HG03354 (cell line): ENCODE measurements around the gene ARID5A.

Source experiments
- ATAC-seq: cut with Tn5 transposase; IDR thresholded peaks from one replicate; pipeline ENCODE4 v1.9.1; 2021; ENCODE audit warnings: mild to moderate bottlenecking; ENCODE audit not compliant: unreplicated experiment, poor library complexity, severe bottlenecking

The ARID5A gene

DNA sequence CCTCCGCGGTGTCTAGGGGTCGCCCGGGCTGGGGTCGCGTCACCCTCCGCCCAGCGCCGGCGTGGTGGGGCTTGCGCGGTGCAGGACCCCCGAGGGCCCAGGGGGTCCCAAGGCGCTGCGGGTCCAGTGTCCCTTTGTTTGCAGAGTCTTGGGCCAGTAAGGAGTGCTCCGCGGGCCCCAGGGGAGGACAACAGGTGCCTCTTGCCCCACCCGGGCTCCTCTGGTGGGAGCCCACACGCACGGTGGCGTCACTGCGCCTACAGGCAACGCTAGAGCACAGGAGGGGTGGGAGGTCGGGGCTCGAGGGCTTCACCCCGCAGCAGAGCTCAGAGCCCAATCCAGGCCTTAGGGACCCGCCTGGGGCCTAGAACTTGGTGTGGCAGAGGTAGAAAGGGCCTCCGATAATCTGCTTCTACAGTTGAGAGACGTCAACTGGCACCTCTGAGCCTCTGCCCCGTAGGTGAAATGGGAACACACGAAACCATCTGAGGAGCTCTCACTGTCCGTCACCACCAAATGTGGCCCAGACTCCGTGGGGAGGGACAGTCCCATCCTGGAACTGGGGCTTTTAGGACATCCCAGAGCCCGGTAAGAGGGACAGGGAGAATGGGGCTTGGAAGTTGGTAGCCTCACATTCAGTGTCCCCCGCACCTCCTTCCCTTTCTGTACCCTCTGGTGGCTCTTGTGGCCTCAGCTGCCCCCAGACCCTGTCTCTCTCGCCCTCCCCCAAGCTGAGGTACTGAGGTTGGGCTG, 1.4 kb downstream of the ARID5A start:
- ATAC-seq: peak; percentile 10

DNA sequence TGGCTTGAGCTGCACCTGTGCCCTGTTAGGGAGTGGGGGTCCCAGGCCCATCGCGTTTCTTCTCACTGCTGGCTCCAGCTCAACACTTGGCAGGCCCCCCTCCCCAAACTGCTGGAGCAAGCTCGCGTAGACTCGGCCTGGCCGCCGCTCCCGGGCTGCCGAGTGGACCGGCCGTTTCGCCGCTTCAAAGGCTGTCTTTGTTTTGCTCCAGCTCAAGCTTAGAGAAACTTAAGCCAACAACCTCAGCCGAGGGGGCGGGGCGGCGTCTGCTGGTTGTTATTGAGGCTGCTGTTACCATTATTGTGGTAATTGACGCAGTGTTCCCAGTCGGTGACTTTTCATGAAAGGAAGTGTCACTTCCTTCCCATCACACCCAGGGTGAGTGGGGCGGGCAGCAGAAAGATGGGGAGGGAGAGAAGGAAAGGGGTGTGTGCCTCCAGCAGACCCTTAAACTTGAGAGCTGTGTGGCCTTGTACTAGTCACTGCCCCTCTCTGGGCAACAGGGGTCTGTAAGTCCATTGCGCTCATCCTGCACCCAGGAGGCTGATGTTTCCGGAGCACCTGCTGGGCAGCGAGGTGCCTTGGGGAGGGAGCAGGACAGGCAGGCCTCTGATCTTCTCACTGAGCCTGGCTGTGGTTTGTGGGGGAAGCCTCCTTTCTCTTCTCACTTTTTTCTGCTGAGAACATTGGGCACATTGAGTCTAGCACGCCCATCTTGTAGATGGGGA, 2.1 kb downstream of the ARID5A start:
- ATAC-seq: no peak

DNA sequence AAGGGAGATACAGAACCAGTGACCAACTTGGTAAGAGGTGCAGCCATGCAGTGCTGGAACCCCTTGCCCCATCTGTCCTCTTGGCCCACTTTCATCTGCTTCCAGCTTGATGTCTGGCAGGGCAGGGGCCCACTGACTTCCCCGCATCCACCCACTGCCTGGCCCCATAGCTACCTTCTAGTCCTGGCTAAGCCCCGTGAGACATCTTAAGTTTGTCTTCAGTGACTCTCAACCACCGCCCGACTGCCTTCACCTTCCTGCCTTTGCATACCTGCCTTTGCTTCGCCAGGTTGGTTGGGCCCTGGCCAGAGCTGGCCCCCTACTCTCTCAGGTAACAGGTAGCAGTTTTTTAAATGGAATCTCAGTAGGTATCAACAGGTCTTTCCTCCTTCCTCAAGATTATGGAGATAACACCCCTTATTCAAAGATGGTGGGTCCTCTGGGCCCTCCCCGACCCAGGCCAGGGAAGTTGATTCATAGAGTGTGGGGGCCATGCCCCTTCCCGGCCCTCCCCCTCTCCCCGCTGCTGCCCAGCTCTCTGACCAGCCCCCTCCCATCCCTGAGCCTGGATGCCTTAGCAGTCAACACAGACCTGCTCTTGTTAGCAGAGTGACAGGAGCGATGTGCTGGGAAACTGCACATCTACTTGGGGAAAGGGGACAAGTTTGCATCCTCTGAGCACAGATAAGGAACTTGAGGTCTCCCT, 2.8 kb downstream of the ARID5A start:
- no peak for ATAC-seq

- no peak for ATAC-seq
These were observed 3.6 kb downstream of the ARID5A start for GRCh38 chr2:96540136-96540535.

DNA sequence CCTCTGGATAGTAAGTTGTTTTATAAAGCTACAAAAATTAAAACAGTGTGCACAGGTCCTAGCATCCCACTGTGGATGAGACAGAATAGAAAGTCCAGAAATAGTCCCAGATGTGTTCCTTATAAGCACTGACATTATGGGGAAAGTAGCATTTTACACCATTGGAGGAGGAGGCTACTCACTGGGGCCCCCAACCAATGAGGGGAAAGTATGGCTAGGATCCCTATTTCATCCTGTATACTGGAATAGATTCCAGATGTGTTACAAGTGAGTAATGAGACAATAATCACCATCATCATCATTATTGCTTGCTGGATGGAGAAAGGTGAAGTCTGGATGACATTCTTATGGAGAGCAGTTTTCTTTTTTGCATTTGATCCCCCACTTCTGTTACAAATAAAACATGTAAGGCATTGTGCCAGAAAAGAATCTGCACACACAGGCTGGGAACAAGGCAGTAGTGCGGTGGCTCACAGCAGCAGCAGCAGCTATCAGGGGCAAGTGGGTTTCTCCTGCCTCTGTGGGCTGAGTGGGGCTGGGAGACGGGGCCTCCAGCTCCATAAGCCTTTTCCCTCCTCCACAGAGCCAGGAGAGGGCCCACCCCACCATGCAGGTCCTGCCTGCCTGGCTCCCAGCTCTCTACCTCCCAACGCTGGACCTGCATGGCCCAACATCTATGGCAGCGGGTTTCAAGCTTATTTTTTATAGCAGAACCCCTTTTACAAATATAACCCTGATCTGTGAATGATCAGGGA, 5.0 kb downstream of the ARID5A start:
- no peak for ATAC-seq

DNA sequence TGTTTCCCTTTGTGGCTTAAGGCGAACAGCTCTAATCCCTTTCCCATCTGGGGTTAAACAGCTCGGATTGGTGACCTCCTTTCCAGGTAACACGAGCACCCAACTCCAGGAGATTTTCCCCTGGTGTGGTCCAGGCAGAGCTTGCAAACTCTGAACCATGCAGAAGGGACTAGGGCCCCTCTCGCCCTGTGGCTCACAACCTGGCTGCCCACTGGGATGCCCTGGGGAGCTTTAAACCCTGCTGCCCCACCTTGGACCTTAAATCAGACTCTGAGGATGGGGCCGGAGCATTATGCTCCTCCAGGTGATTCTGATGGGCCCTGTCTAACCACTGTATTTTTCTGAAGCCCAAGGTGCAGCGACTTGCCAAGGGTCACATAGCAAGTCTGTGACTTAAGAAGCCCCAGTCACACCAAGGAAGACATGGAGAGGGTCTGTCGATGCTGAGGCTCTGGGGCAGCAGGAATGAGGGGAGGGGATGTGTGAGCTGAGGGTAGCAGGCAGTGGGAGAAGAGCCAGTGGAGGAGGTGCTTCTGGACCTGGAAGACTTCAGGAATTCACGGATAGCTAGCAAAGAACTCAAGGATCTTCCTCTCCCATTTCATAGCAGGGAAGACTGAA, 5.9 kb downstream of the ARID5A start:
- no peak for ATAC-seq

DNA sequence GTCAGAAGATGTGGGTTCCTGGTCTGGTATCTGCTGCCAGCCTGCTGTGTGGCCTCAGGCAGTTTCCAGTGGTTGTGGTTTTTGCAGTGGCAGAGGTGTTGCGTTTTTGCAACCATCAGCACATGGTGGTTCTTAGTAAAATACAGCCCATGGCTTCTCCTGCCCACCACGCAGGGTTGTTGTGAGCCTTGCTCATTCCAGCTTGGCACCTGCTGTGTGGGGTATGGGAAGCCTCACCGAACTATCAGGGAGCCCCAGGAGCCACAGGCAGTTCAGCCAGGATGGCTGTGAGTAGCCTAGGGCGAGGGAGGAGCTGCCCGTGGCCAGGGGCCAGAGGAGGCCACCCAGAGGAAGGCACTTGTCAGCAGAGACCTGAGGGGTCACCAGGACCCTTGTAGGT, 9.8 kb downstream of the ARID5A start:
- ATAC-seq: no peak

DNA sequence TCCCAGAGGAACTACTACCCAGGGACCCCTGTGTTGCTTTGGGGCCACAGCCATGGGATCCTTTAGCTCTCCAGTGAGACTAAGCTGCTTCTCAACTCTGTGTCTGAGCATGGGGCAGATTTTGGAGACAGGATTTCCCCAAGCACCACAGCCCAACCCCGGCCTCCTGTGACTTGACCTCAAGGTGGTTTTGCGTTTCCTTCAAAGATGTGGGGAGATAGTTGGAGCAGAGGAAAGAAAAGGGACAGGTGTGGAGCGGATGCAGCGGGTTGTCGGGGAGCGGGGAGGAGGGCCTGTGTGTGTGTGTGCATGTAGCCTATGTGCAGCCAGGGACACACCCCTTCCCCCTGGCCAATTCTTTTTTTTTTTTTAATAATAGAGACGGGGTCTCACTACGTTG, 10.2 kb downstream of the ARID5A start:
- no peak for ATAC-seq

DNA sequence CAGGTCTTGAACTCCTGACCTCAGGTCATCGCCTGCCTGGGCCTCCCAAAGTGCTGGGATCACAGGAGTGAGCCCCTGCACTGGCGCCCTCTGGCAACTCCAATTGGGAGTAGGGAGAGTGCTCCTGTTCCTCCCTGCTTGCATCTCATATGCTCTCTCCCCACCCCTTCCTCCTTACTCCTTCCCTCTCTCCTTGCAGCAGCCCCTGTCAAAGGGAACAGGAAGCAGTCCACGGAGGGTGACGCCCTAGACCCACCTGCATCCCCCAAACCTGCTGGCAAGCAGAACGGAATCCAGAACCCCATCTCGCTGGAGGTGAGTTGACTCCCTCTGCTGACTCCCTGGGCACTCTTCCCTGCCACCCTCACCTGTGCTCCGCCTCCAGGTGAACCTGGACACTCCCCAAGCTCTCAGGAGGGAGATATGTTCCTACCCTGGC, 10.7 kb downstream of the ARID5A start:
- no peak for ATAC-seq

GRCh38 chr2:96547731-96548171, 11.2 kb downstream of the ARID5A start:
- no peak for ATAC-seq

GRCh38 chr2:96548558-96549465, 12.3 kb downstream of the ARID5A start:
- no peak for ATAC-seq

- ATAC-seq: no peak
These were observed 12.9 kb downstream of the ARID5A start for GRCh38 chr2:96549466-96549785.

DNA sequence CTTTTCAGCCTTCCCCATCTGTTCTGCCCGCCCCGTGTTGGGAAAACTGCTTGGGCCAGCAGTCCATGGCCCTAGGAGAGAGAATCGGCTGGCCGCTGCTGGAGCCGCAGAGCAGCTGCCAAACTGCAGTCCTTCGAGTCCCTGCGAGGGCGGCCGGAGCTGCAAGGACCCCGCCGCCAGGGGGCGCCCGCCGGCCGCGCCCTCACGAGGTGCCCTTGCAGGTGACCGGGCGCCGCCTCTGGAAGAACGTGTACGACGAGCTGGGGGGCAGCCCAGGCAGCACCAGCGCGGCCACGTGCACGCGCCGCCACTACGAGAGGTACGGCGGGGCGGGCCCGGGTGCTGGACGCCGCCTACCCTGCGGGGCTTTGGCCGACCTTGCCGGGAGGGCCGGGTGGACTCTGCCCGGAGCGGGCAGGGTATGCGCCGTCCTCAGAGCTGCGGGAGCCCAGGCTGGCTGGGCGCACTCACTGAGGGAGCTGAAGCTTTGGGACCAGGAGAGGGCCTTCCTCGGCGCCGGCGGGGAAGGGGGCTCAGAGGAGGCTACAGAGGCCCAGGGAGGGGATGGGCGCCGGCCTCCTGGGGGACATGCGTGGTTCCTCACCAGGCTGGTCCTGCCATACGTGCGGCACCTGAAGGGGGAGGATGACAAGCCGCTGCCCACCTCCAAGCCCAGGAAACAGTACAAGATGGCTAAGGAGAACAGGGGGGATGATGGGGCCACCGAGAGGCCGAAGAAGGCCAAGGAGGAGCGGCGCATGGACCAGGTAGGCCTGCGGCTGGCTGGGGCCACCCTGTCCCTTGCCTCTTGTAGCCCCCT, 13.6 kb downstream of the ARID5A start:
- no peak for ATAC-seq

GRCh38 chr2:96550787-96551604, 14.4 kb downstream of the ARID5A start:
- ATAC-seq: no peak

GRCh38 chr2:96551605-96552314, 15.2 kb downstream of the ARID5A start:
- ATAC-seq: no peak

- ATAC-seq: no peak
These were observed 16.0 kb downstream of the ARID5A start for GRCh38 chr2:96552315-96553175.
